GM12801 (cell line): ENCODE results near the gene GPR85.

ENCODE experiments used
- CTCF ChIP-seq: IDR thresholded peaks from one replicate; pipeline ENCODE4 v1.5.1; 2011; ENCODE audit warnings: control low read depth; ENCODE audit not compliant: insufficient read length; ENCODE audit errors: extremely low read depth

The GPR85 gene

GRCh38 chr7:113040849-113041248, 45.8 kb downstream of the GPR85 start:
- no peak for TF ChIP-seq CTCF

GRCh38 chr7:113033959-113034358, 52.7 kb downstream of the GPR85 start:
- TF ChIP-seq CTCF = no peak
